K562 (cell line): Measurements from ENCODE around the gene GFOD1. TPM values are rescaled to one million over a fixed set of nuclear protein-coding genes. Genes with fewer than 3 reads are reported as not detected.

ENCODE experiments used
- ARID3A ChIP-seq: IDR thresholded peaks from 2 replicates; pipeline ENCODE4 v1.6.1; 2012; ENCODE audit warnings: low read depth, low read length, improper control_type of control experiment, borderline replicate concordance
- ATF7 ChIP-seq: fragments of 450-650 bp; IDR thresholded peaks from 2 replicates; pipeline ENCODE4 v1.7.1; 2014; ENCODE audit warnings: mild to moderate bottlenecking, moderate library complexity
- CTCF ChIP-seq, 3 experiments: IDR thresholded peaks in 2 of 3; conservative IDR thresholded peaks in 1 of 3; 2 replicates each; pipeline ENCODE4 v1.5.1; 2011 to 2012; ENCODE audit warnings: low read length in 3 of 3, mild to moderate bottlenecking in 3 of 3, control low read depth in 2 of 3, improper control_type of control experiment in 1 of 3, inconsistent platforms in 1 of 3, low read depth in 1 of 3, mixed read lengths in 1 of 3, moderate library complexity in 1 of 3; ENCODE audit not compliant: insufficient read depth in 2 of 3
- FOXA3 ChIP-seq, 2 experiments: fragments of 450-650 bp in 1 of 2; sonication (generic) in 1 of 2; formaldehyde crosslinking; IDR thresholded peaks in 1 of 2; conservative IDR thresholded peaks in 1 of 2; 2 replicates each; pipeline versions ENCODE4 v1.4.0 to v1.8.0; 2020 to 2022; ENCODE audit warnings: mild to moderate bottlenecking in 2 of 2, missing genetic modification reagents in 1 of 2
- KHSRP ChIP-seq: fragments of 450-650 bp; IDR thresholded peaks from 2 replicates; pipeline ENCODE4 v1.6.1; 2017
- LEF1 ChIP-seq: fragments of 450-650 bp; IDR thresholded peaks from 2 replicates; pipeline ENCODE4 v1.6.1; 2016; ENCODE audit warnings: mild to moderate bottlenecking
- U2AF2 ChIP-seq: fragments of 200-400 bp; formaldehyde crosslinking; optimal IDR thresholded peaks from 2 replicates; pipeline ENCODE3; 2017; ENCODE audit warnings: low read depth, mild to moderate bottlenecking, low read length
- polyA plus RNA-seq, 8 experiments: library from polyadenylated mRNA; depleted of rRNA in 4 of 8; stranded (reverse) in 5 of 8; unstranded in 3 of 8; fragments of >200 nt; fragmentation: Nextera tagmentation in 2 of 8; fragmentation: Illumina TruSeq in 1 of 8; extraction: Ambion mirVana in 2 of 8; extraction: Trizol in 1 of 8; gene quantifications; 2 replicates each; pipeline versions ENCODE4 v1.2.1 to v1.2.3, GENCODE V29; 2011 to 2014; ENCODE audit warnings: inconsistent platforms in 1 of 8, missing spikeins in 1 of 8
- total RNA-seq, 7 experiments: library from RNA; depleted of rRNA in 6 of 7; stranded (reverse); fragments of >200 nt in 6 of 7; fragmentation: Illumina TruSeq in 2 of 7; extraction: Trizol in 2 of 7; gene quantifications; 2 replicates each; pipeline versions ENCODE4 v1.2.1 to v1.2.3, GENCODE V29; 2011 to 2021; ENCODE audit warnings: low replicate concordance in 1 of 7
- TF ChIP-seq, protein P1 (sequence below): fragments of 450-650 bp; IDR thresholded peaks from 2 replicates; pipeline ENCODE4 v1.6.1; 2016; ENCODE audit warnings: mild to moderate bottlenecking, moderate library complexity

The GFOD1 gene
- total and polyA plus RNA-seq, 9 of the 15 experiments (the other 6 are each of a cell fraction or from before 2014, with no cell fraction given), result 3.8 to 12.0 (median 8.2) TPM

DNA sequence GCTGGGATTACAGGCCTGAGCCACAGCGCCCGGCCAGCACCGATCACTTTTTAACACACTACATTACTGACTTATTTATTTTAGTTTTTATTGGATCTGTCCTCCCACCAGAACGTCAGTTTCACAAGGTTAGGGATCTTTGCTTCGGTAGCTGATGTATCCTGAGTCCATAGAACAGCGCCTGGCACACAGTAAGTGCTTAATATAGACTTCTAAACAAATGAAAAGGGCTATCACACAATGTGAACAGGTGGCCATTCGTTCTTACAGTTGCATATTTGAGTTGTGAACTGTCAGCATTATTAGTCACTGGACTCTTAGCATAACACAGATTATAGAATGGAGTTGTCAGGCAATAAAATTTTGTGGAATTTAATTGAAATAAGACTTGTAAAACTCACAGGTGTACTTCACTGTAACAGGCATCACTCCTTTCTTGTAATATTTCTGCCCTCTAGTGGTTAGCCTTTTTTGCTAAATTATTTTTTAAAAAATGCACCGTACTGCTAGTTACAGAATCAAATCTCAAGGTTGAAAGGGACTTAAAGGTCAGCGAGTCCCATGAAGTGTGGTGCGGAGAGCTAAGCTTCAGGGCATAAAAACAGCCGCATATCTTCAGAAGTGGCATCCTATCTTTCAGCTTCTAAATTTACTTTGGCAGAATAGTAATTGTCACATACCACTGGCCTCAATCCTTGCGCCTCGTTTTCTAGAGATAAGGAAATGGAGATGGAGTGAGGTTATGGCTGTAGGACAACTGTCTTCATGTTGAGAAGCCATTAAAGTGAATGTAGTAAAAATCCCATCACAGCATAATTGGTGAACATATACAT is 155.7 kb downstream of the GFOD1 start (continued):
- TF ChIP-seq, protein P1, sequence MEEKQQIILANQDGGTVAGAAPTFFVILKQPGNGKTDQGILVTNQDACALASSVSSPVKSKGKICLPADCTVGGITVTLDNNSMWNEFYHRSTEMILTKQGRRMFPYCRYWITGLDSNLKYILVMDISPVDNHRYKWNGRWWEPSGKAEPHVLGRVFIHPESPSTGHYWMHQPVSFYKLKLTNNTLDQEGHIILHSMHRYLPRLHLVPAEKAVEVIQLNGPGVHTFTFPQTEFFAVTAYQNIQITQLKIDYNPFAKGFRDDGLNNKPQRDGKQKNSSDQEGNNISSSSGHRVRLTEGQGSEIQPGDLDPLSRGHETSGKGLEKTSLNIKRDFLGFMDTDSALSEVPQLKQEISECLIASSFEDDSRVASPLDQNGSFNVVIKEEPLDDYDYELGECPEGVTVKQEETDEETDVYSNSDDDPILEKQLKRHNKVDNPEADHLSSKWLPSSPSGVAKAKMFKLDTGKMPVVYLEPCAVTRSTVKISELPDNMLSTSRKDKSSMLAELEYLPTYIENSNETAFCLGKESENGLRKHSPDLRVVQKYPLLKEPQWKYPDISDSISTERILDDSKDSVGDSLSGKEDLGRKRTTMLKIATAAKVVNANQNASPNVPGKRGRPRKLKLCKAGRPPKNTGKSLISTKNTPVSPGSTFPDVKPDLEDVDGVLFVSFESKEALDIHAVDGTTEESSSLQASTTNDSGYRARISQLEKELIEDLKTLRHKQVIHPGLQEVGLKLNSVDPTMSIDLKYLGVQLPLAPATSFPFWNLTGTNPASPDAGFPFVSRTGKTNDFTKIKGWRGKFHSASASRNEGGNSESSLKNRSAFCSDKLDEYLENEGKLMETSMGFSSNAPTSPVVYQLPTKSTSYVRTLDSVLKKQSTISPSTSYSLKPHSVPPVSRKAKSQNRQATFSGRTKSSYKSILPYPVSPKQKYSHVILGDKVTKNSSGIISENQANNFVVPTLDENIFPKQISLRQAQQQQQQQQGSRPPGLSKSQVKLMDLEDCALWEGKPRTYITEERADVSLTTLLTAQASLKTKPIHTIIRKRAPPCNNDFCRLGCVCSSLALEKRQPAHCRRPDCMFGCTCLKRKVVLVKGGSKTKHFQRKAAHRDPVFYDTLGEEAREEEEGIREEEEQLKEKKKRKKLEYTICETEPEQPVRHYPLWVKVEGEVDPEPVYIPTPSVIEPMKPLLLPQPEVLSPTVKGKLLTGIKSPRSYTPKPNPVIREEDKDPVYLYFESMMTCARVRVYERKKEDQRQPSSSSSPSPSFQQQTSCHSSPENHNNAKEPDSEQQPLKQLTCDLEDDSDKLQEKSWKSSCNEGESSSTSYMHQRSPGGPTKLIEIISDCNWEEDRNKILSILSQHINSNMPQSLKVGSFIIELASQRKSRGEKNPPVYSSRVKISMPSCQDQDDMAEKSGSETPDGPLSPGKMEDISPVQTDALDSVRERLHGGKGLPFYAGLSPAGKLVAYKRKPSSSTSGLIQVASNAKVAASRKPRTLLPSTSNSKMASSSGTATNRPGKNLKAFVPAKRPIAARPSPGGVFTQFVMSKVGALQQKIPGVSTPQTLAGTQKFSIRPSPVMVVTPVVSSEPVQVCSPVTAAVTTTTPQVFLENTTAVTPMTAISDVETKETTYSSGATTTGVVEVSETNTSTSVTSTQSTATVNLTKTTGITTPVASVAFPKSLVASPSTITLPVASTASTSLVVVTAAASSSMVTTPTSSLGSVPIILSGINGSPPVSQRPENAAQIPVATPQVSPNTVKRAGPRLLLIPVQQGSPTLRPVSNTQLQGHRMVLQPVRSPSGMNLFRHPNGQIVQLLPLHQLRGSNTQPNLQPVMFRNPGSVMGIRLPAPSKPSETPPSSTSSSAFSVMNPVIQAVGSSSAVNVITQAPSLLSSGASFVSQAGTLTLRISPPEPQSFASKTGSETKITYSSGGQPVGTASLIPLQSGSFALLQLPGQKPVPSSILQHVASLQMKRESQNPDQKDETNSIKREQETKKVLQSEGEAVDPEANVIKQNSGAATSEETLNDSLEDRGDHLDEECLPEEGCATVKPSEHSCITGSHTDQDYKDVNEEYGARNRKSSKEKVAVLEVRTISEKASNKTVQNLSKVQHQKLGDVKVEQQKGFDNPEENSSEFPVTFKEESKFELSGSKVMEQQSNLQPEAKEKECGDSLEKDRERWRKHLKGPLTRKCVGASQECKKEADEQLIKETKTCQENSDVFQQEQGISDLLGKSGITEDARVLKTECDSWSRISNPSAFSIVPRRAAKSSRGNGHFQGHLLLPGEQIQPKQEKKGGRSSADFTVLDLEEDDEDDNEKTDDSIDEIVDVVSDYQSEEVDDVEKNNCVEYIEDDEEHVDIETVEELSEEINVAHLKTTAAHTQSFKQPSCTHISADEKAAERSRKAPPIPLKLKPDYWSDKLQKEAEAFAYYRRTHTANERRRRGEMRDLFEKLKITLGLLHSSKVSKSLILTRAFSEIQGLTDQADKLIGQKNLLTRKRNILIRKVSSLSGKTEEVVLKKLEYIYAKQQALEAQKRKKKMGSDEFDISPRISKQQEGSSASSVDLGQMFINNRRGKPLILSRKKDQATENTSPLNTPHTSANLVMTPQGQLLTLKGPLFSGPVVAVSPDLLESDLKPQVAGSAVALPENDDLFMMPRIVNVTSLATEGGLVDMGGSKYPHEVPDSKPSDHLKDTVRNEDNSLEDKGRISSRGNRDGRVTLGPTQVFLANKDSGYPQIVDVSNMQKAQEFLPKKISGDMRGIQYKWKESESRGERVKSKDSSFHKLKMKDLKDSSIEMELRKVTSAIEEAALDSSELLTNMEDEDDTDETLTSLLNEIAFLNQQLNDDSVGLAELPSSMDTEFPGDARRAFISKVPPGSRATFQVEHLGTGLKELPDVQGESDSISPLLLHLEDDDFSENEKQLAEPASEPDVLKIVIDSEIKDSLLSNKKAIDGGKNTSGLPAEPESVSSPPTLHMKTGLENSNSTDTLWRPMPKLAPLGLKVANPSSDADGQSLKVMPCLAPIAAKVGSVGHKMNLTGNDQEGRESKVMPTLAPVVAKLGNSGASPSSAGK, result no peak
- TF ChIP-seq LEF1 (0 out of 2 replicates have a peak, but pooled peaks have one; percentile 6), ARID3A (0 out of 2 replicates have a peak, but pooled peaks have one; percentile 35), CTCF (IDR thresholded peaks at IDR 0.05 in 2 of 3, conservative IDR thresholded peaks at IDR 0.05 in 1 of 3; ENCODE audit: insufficient read depth in 2 of 3, low read depth in 1 of 3, low read length in 3 of 3) (peak; percentile 58 to 86 (median 63); a peak in 5 of 6 replicates), U2AF2 (no peak), KHSRP (no peak), ATF7 (0 out of 2 replicates have a peak, but pooled peaks have one; percentile 9), FOXA3 (CRISPR knock-in tag; conservative IDR thresholded peaks at IDR 0.05 in 1 of 2, IDR thresholded peaks at IDR 0.05 in 1 of 2) (0 out of 4 replicates have a peak, but pooled peaks of 1 of the 2 experiments have one; percentile 5)
